Heart left ventricle (tissue), 16 donors: ENCODE results near the gene EARS2. TPM values are rescaled to one million over a fixed set of nuclear protein-coding genes. Genes with fewer than 3 reads are reported as not detected.

Experiments used
- ATAC-seq, 4 donors: fragments of 200-7000 bp; cut with Tn5 transposase; one replicate each; pipeline ENCODE4 v1.9.1; 2020 to 2022; ENCODE audit warnings: moderate library complexity in 4 of 4, mild to moderate bottlenecking in 3 of 4, moderate number of reproducible peaks in 1 of 4
- DNase-seq, 5 donors: peaks; one replicate each; pipeline ENCODE4 v3.0.0-alpha.2; 2020
- H3K27ac ChIP-seq, 12 donors: fragments of 200-600 bp; sonication (generic) in 4 of 12; one replicate each; pipeline versions ENCODE4 v1.5.0 to v1.8.0; 2016 to 2022; ENCODE audit warnings: mild to moderate bottlenecking in 2 of 12
- H3K27me3 ChIP-seq, 9 donors: fragments of 200-600 bp; sonication (generic) in 2 of 9; one replicate each; pipeline versions ENCODE4 v1.5.1 to v1.8.0; 2016 to 2022; ENCODE audit warnings: mild to moderate bottlenecking in 3 of 9
- H3K36me3 ChIP-seq, 9 donors: fragments of 200-600 bp; sonication (generic) in 2 of 9; one replicate each; pipeline versions ENCODE4 v1.5.0 to v1.8.0; 2018 to 2022; ENCODE audit warnings: mild to moderate bottlenecking in 2 of 9
- H3K4me1 ChIP-seq, 12 donors: fragments of 200-600 bp; sonication (generic) in 4 of 12; one replicate each; pipeline versions ENCODE4 v1.5.0 to v1.8.0; 2016 to 2022; ENCODE audit warnings: mild to moderate bottlenecking in 3 of 12
- H3K4me3 ChIP-seq, 12 donors: fragments of 200-600 bp; sonication (generic) in 4 of 12; one replicate each; pipeline versions ENCODE4 v1.5.0 to v1.8.0; 2017 to 2022; ENCODE audit warnings: mild to moderate bottlenecking in 9 of 12, moderate library complexity in 4 of 12
- H3K9me3 ChIP-seq, 12 donors: fragments of 200-600 bp; sonication (generic) in 4 of 12; one replicate each; pipeline versions ENCODE4 v1.5.0 to v1.8.0; 2016 to 2022; ENCODE audit warnings: mild to moderate bottlenecking in 1 of 12
- CTCF ChIP-seq, 12 donors: fragments of 200-600 bp; sonication (generic) in 4 of 12; IDR thresholded peaks; one replicate each; pipeline versions ENCODE4 v1.5.0 to v1.8.0; 2018 to 2022; ENCODE audit warnings: antibody characterized with exemption in 12 of 12, mild to moderate bottlenecking in 5 of 12
- POLR2A ChIP-seq, 2 donors: fragments of 450-650 bp; IDR thresholded peaks; one replicate each; pipeline ENCODE4 v1.6.1; 2017; ENCODE audit warnings: antibody characterized with exemption in 2 of 2, mild to moderate bottlenecking in 2 of 2, moderate library complexity in 2 of 2
- WGBS, 4 donors: extraction: QIAGEN DNeasy Blood & Tissue Kit in 2 of 4; methylation state at CpG; one replicate each; pipeline versions ENCODE4 v1.1.5 to v1.1.7; 2013 to 2018; 5-methylcytosine and 5-hydroxymethylcytosine counted together
- intact Hi-C, 10 donors: fragments of 100-400 bp; cut with DNase I; formaldehyde crosslinking; loops; one replicate each; pipeline versions ENCODE4 v1.11.1 to v1.14.2; 2022
- polyA plus RNA-seq, 2 donors: library from polyadenylated mRNA; stranded (reverse); fragments of 200-250 nt; gene quantifications; one replicate each; pipeline ENCODE4 v1.2.3, GENCODE V29; 2013
- total RNA-seq, 9 donors: library from RNA; depleted of rRNA in 2 of 9; stranded (reverse); fragments of >200 nt in 2 of 9; fragmentation: NEBNext Ultra II Directional in 3 of 9; extraction: Animal tissue kit (Norgen Biotek cat#: 25700) in 3 of 9; gene quantifications; one replicate each; pipeline versions ENCODE4 v1.1.0 to v1.2.4, GENCODE V29; 2016 to 2023
- donor health status: ischemic (EF 13 %, LVEDD 7.1; RV severe dilation, severe dysfunction).
- donor health status: healthy with polysubstance abuse.
- donor health status: DM: no; HTN: yes; CAD: no.
- donor health status: DM: no; HTN: no; CAD: no.
- donor health status: ischemic (EF 25% LVEDD 6.9; RV normal size, moderate dysfunction).
- donor health status: ischemic (EF 25% LVEDD 5.7; RV mildly dilated, moderate dysfunction).
- donor health status: healthy.
- donor health status: DM: yes; HTN: yes; CAD: no.
- donor health status: ischemic (EF 35%, LVEDD 5.7; RV mildly dilated, moderate dysfunction).
- donor health status: nonischemic (EF 11% LVEDD 7.7; RV severe dilation, severe dysfunction).
- donor health status: DM: yes; HTN: yes; CAD: no.
- donor health status: PGD.
- donor health status: ischemic (EF 29% LVEDD 5.4; RV normal size, mild dysfunction).
- donor health status: nonischemic (EF 23%, LVEDD 6.1; RV moderate dilation, normal function).

EARS2 gene
- total and polyA plus RNA-seq, 11 donors = 12.2 to 37.0 (median 21.5) TPM

- TF ChIP-seq POLR2A (IDR thresholded peaks at IDR 0.05) = no peak
- no peak for TF ChIP-seq CTCF (IDR thresholded peaks at IDR 0.05)
- H3K9me3 ChIP-seq = no peaks in the 10 kb centered on the region
- H3K4me3 ChIP-seq = no peak overlapping the region
- intact Hi-C loops = no loop called here
- DNase-seq (no peak), ATAC-seq (no peak)
- H3K27me3 ChIP-seq = no peaks in the 10 kb centered on the region
- H3K4me1 ChIP-seq = peaks cover 0 to 50% (median 0%) of the 10 kb centered on the region in 12 donors
- H3K36me3 ChIP-seq = peaks cover 0 to 71% (median 42%) of the 10 kb centered on the region in 9 donors
- no peak overlapping the region for H3K27ac ChIP-seq
- 96 to 99% (median 97%) methylated on average over 4 of the region's 4 CpGs for whole genome bisulfite sequencing, 4 donors
Measured at GRCh38 chr16:23521965-23522364, 35.2 kb downstream of the EARS2 start.

- no peak overlapping the region for H3K4me3 ChIP-seq
- H3K36me3 ChIP-seq = peaks cover 0 to 63% (median 37%) of the 10 kb centered on the region in 9 donors
- no peaks in the 10 kb centered on the region for H3K27me3 ChIP-seq
- no peaks in the 10 kb centered on the region for H3K9me3 ChIP-seq
- H3K27ac ChIP-seq = peak overlapping the region in 1 of 12 donors; percentile 86
- TF ChIP-seq POLR2A (IDR thresholded peaks at IDR 0.05) (no peak), CTCF (IDR thresholded peaks at IDR 0.05) (no peak)
- no peak for DNase-seq
- intact Hi-C loops = no loop called here
- H3K4me1 ChIP-seq = peaks cover 0 to 58% (median 0%) of the 10 kb centered on the region in 12 donors
- ATAC-seq = no peak
- 69 to 94% (median 81%) methylated on average over 4 of the region's 4 CpGs for WGBS, 4 donors
Measured at GRCh38 chr16:23521037-23521743, 36.0 kb downstream of the EARS2 start.

- Histone ChIP-seq H3K27ac (peak overlapping the region in 1 of 12 donors; percentile 86), H3K9me3 (no peaks in the 10 kb centered on the region), H3K27me3 (no peaks in the 10 kb centered on the region), H3K36me3 (peaks cover 0 to 60% (median 36%) of the 10 kb centered on the region in 9 donors), H3K4me1 (peaks cover 0 to 59% (median 0%) of the 10 kb centered on the region in 12 donors), H3K4me3 (no peak overlapping the region)
- WGBS, 4 donors = 86 to 94% (median 89%) methylated on average over 4 of the region's 4 CpGs
- intact Hi-C loops = no loop called here
- DNase-seq (no peak), ATAC-seq (no peak)
- TF ChIP-seq POLR2A (IDR thresholded peaks at IDR 0.05) (no peak), CTCF (IDR thresholded peaks at IDR 0.05) (no peak)
Measured at GRCh38 chr16:23520500-23520899, 36.6 kb downstream of the EARS2 start.

GRCh38 chr16:23519282-23519681 is 37.9 kb downstream of the EARS2 start:
- peaks cover 0 to 58% (median 0%) of the 10 kb centered on the region in 12 donors for H3K4me1 ChIP-seq
- intact Hi-C loops = loop anchor here in 1 of 10 donors (10.0 kb wide), 1 partner anchor 64 kb away; the partner anchor contains the start of gene COG7
- no peak overlapping the region for H3K4me3 ChIP-seq
- H3K27ac ChIP-seq = peak overlapping the region in 1 of 12 donors; percentile 69
- DNase-seq (no peak), ATAC-seq (no peak)
- 94 to 98% (median 97%) methylated on average over 5 of the region's 5 CpGs for WGBS, 4 donors
- peaks cover 0 to 60% (median 30%) of the 10 kb centered on the region in 9 donors for H3K36me3 ChIP-seq
- H3K9me3 ChIP-seq = no peaks in the 10 kb centered on the region
- TF ChIP-seq CTCF (IDR thresholded peaks at IDR 0.05) (no peak), POLR2A (IDR thresholded peaks at IDR 0.05) (no peak)
- H3K27me3 ChIP-seq = no peaks in the 10 kb centered on the region
